GM19240 (cell line): ENCODE data around the gene ASB2.

ENCODE experiments used
- DNase-seq: peaks from one replicate; pipeline ENCODE4 v3.0.0; 2011; ENCODE audit warnings: low spot score; ENCODE audit not compliant: insufficient read length

ASB2 gene

DNA sequence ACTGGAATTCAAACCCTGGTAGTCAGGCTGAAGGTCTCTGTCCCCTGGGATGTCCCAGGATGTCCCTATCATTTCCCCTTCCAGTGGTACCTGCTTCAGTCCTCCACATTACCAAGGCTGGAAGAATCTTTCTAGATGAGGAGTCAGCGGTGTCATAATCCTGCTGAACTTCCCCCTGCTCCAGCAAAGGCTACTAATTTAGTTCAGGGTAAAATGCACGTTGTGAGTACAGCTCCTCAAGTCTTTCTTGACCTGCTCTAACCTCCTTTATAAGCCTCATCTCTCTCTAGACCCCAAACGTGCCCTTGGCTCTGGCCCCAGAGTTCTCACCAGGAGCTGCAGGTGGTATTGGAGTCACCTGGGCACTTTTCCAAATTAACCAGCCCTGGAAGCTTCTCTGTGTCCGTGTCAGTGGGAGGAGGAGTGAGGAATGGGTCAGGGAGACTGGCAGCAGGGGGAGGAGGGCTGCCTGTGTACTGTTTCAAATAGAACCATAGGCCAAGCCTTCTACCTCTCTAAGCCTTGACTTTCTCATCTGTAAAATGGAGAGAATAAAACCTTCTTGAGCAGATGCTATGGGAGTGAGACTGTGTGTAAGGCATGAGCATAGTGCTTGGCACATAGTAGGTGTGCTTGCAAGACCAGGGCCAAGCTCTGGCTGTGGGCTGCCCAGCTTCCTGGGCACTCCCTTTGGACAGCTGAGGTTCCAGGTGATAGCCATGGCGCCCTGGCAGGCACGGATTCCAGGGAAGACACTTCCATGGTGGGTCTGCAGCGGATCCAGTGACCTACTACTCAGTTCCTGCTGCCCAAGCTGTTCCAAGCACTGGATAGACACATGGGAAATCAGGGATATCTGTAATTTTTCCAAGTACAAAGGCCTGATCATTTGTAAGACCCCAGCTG lies 24.5 kb downstream of the ASB2 start:
- DNase-seq: no peak

DNA sequence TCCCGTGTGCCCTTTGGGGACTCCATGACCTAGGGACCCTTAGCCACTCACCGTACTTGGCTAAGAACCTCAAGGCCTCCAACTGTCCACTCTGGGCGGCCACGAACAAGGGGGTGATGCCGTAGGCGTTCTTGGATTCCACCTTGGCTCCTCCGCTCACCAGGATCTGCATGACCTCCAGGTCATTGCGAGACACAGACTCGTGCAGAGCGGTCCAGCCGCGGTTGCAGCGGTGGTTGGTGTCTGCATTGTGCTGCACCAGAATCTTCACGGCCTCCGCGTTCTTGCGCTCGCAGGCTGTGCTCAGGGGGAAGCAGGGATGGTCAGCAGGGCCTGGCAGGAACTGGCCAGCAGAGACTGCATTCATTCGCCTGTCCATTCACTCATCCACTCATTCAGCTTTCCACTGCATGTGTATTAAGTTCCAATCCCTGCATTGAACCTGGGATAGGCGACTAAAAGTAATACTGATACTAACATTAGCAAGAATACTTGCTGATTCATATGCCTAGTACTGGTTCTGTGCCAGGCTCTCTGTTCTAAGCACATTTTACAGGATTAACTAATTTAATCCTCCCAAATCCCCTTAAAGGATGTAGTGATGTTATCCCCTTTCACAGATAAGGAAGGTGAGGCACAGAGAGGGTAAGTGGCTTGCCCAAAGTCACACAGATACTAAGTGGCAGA lies 25.3 kb downstream of the ASB2 start:
- DNase-seq: no peak

DNA sequence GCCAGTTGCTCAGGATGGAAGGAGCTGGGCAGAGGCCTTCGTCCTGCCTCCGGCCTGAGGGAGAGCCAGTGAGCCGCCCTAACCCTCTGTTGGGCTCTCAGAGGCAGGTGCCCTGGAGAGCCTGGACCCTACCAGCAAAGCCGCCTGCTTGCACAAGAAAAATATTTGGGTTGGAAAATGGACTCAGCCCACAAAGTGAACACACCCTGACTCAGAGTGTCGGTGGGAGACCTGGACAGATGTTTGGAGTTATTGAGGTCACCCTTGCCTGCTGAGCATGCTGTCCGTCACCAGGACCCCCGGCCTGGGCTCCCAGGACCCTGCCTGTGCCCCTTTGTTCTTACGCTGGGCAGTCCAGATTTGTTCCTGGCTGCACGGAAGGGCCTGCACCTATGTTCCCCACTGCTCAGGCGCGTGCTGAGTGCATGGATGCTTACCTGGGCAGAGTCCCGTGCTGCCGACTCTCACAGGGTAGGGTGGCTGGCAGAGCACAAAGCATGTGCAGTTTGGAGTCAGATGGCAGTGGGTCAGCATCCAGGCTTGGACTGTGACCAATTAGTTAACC lies 26.8 kb downstream of the ASB2 start:
- DNase-seq: no peak

DNA sequence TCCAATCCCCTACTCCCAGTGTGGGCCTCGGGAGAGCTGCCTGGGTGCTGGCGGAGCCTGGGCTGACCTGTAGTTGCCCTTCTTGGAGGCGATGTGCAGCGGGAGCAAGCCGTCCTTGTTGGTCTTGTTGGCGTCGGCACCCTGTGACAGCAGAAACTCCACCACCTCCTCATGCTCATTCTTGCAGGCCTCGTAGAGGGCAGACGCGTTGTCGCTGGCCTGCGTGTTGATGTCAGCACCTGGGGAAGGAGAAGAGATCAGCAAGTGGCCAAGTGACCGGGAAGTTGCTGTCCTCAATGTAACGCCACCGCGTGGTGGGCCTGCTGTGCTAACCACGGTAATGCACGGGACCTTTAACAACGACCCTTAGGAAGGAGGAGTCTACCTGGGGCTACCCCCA lies 29.1 kb downstream of the ASB2 start:
- DNase-seq: no peak

DNA sequence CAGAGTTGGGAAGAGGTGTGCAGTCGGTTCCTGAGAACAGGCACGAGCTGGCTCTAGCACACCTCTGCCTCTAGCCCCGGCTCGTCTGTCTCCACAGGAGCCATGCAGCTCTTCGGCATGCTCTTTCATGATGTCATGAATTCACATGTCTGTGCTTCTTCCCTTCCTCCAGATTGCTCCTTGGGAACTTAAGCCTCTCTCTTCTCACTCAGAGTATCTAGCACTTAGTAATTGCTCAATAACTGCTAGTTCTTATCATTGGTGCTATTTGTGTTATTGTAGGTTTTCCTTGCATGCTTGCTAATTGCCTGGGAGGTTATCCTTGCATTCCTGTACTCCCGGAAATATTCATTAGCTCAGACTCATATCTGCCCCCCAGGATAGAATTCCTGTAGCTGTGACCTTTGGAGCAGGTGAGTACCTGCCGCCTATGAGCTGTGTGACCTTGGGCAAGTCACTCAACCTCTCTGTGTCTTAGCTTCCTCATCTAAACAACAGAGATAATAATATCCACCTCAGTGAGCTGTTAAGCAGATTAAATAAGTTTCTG lies 29.8 kb downstream of the ASB2 start:
- DNase-seq: no peak

DNA sequence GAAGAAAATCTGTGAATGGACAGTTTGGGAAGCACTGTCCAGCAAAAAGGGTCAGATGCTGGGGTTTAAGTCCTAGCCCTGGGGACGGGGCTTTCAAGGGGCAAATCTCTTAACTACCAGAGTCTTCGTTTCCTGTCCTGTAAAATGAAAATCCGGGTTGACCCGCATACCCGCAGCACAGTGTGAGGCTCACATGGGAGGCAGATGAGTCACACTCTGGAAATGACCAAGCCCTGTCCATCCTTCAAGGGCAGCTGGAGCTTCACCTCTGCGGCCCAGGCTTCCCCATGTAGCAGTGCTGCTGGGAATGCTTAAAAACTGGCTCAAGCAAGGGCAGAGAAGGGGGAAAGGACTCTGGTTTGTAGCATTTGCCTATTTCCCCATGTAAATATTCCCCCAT lies 30.3 kb downstream of the ASB2 start:
- no peak for DNase-seq

DNA sequence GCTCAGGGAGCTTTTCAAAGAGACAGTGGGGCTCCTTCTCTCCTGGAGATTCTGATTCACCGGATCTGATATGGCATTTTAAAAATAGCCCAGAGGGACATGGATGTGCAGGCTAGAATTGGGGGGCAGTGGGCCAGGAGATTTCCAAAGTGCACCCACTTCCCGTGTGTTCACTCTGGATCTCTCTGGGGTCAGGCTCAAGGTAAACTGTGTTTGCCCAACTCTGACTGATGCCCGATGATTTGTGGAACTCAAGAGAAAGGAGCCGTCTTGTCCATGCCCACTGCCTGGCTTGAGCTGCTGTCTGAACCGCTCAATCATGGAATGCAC lies 31.3 kb downstream of the ASB2 start:
- no peak for DNase-seq

DNA sequence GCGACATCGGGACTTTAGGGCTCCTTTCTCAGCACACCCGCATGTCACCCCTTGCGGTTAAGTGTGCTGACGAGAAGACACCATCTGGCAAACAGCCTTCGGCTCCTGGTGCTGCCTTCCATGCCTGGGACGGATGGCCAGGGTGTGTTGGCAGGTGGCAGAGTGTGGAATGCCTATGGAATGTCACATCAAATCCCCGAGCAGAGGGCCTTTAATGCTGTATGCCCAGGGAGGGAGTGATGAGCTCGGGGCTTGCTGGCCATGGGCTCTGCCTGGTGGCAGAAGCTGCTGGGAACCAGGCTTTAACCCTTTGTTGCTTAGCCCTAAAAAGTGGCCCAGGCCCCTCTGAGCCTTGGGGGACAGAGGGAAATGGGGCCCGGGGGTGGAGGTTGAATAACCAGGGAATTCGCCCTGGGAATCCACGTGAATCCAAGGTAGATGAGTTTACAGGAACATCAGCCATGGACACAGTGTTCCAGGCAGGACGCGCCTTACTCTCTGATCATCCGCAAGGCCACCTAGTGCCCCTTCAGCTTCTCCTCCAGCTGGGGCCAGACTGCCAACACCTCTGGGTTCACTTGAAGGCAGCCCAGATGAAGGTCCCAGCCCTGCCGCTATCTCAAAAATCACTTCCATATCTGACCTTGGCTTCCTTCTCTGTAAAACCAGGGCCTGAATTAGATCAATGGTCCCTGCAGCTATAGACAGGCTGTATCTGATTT lies 31.9 kb downstream of the ASB2 start:
- DNase-seq: no peak

DNA sequence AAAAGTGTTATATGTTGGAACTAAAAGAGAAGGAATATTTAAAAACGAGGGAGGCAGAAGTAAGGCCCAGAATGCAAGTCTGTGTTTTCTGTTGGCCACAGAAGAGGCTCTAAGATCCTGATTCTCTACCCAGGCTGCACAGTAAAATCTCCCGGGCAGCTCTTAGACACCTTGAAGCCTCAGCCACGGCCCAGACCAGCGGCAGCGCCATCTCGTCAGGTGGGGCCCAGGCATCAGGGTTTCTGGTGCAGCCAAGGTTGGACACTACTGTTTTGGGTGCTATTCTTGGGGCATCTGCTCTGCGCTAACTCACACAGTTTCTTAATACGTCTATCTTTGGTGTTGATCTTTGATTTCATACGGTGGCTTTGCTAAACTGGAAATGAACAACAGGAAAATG lies 32.4 kb downstream of the ASB2 start:
- no peak for DNase-seq

DNA sequence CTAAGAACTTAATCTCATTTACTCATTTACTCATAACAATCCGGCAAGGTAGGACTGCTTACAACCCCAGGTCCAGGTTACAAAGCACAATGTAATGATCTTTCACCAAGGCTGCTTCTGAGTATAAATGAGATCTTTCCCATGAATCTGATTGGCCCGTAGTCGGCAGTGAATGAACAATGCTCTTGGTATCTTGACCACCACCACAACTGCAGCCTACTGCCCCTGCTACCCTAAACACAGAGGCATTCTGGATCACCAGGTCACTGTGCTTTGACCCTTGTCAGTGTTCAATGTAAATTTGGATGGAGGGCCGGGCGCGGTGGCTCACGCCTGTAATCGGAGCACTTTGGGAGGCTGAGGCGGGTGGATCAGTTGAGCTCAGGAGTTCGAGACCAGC lies 33.3 kb downstream of the ASB2 start:
- DNase-seq: no peak

DNA sequence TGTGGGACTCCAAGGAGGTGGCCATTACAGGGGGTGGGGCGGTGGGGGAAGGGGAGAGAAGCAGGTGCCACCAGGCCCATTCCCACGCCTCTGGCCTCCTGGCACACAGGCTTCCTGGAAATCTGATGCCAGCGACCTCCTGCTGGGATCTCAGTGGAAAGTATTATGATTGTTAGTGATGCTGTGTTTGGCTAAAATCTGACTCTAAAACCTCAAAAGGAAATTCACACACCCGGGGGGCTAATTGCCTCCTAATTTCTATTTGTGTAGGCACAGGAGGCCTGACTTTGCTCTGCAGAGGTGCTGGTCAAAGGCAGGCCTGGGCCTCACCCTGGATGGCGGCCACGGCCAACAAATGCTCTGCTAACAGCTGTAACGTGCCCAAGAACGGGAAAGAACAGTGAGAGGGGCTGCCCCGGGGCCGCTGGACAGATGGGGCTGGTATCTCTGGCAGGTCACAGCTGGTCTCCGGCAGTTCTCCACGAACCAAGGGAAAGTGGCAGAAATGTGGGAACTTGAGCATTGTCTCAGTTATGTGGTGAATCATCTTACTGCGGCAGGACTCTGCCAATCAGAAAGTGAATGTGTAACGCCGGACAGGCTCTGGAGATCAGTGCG lies 35.0 kb downstream of the ASB2 start:
- DNase-seq: no peak

DNA sequence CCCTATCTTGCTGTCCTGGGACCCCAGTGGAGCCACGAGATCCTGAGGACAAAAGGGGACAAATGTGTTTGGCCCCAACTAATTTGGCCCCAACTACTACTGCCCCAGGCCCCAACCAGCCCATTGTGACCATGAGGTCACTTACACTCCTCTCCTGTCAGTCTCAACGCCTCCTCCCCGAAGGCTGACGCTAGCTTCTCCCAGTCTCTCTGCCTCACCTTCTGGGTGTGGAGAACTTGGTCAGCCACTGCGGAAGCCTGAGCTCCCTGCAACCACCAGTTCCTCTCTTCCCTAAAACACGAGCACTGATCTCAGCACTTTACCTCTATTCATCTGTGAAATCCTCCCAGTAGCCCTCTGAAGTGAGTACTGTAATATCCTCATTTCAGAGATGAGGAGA lies 35.9 kb downstream of the ASB2 start:
- no peak for DNase-seq

DNA sequence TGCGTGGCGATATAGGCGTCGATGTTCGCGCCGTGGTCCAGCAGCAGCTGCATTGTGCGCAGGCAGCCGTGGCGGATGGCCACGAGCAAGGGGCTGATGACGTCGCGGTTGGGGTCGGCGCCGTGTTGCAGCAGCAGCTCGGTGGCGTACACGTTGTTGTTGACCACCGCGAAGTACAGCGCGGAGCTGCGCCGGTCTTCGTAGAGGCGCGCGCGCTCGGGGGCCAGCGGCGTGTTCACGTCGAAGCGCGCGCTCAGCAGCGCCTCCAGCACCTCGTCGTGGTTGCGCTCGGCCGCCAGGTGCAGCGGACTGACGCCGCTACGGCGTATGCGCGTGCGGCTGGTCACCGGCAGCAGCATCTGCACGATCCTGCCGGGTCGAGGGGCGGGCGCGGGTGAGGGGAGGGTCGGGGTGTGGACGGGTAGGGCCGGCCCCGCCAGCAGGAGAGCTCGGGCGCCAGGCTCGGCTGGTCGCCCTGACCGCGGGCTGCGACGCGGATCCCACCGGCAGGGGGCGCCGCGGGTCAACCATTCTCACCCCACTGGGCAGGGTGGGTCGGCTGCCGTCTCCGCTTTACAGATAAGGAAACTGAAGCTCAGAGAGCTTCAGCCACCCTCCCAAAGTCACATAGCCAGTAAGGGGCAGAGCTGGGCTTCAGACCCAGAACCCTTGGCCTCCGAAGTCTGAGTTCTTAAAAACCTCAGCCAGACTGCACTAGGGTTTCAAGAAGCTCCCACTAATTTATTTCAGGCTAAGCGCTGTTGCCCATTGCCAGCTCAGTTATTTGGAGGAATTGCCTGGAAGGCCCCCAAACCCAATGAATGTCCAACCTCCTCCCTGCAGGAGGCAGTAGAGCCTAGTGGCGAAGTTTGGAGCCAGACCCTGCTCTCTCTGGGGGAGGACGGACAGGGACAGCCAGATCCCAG lies 36.8 kb downstream of the ASB2 start:
- peak; percentile 86 for DNase-seq

DNA sequence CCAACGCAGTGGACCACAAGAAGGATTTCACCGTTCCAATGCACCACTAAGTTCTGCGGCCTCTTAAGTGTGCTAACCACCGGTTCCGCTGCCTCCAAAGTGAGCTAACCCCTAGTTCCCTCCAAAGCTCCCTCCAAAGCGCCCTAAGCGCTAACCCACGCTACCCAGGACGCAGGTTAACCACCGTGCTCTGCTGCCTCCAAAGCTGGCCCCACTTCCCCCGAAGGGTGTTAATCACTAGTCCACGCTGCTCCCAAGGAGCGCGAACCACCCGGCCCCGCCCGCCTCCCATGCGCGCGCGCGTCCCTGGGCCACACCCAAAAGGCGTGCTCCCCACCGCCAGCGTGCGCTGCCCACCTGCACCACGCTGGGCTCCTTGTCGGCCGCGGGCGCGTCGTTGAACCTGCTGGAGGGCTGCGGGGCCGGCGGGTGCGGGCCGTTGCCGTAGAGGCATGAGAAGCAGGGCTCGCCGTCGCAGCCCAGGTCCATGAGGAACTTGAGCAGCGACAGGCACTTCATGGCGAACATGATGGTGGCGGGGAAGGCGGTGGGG lies 37.5 kb downstream of the ASB2 start:
- no peak for DNase-seq

DNA sequence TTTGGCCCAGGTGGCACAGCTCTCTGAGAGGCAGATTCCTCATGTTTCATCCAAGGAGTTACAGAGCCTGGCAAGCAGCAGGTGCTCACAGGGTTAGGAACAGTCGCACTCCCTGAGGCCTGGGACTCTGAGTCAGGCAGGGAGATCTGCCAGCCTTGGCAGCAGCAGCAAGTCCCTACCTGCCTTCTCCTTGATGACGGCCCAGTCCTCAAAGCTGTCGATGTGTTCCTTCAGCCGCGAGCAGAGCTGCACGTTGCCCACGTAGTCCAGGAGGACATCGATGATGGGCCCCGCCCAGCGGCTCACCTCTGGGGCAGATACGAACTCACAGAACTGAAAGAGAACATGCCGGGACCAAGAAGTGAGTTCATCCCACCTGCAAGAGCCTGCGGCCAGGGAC lies 38.9 kb downstream of the ASB2 start:
- no peak for DNase-seq

DNA sequence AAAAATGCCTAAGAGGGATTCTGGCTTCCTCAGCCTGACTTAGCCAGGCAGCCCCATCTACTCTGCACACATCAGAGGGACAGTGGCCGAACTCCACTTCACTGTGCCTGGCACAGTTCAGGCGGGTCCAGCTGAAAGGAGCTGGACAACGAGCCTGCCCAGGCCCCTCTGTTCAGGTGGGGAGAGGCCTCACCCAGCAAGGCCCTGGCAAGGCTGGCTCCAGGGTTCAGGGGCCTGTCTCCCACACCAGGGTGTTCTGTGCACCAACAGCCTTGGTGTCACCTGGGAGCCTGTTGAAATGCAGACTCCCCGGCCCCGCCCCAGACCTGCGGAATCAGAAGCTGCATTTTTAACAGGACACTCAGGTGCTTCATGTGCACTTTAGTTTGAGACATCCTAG lies 39.4 kb downstream of the ASB2 start:
- DNase-seq: no peak

DNA sequence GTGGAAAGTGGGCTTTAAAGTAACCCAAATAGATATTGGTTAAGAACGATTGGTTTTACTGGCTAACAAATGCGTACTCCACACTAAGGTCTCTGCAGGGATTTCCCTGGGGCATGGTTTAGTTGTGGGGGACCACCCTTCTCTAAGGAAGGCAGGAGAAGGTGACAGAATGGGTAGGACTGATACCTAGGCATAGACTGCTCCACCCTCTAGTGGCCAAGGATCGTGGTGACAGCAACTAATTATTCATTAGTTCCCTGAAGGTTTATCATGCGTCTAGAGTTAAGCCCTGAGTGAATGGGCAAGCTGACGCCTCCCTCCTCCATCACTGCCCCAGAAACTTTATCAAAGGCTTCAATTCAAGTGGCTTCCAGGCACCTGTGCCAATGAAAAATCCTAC lies 40.1 kb downstream of the ASB2 start:
- no peak for DNase-seq

DNA sequence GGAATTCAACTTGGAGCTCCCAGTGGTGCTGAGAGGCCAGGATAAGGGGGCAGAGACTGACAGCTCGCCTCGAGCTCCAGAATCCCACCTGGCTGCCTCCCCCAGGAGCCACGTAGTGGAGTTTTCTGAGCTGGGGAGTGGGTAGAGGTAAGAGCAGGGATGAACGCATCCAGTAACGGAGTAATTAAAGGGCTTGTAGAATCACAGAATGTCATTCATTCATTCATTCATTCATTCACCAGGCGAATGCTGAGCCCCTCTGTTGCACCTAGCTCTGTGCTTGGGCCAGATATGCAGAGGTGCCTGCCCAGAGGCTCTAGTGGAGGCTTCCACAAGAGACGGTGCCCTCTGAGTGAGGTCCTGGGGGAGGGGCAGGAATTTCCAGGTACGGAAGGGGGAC lies 41.2 kb downstream of the ASB2 start:
- no peak for DNase-seq

DNA sequence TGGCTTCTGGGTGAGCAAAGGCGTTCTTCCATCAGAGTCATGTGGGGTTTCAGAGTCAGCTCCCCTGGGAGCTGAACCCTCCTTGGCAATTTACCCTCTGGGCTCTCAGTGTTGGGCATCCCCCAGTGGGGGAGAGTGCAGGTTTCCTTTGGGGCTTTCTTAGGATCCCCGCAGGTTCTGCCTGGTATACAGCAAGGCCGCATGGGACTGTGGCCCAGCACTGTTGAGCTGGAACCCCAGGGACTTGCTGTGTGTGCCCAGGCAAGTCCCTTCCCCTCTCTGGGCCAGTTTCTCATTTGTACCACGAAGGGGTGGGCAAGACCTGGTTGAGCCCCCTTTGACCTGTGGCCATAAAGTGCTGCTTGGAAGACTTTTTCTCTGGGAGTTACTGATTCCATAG lies 43.7 kb downstream of the ASB2 start:
- DNase-seq: no peak

DNA sequence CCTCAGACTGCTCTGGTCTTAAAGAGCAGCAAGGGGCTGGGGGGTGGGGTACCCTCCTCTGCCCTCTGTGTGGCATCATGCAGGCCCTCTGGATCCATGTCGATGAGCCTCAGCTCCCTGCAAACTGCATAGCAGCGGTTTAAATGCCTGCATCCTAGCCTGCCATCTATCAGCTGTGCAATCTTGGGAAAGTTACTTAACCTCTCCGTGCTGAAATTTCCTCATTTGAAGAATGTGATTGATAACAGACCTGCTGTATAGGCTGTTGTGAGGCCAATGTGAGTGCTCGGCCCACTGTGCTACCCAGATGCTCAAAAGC lies 45.4 kb downstream of the ASB2 start:
- DNase-seq: no peak
